HepG2 (cell line): ENCODE data around the gene FCHO2. TPM values are rescaled to one million over a fixed set of nuclear protein-coding genes. Genes with fewer than 3 reads are reported as not detected.

Source experiments
- ATAC-seq: fragments of 200-7000 bp; cut with Tn5 transposase; 3 replicates; pipeline ENCODE4 v1.9.1; 2020; ENCODE audit warnings: mild to moderate bottlenecking, moderate library complexity
- BruUV-seq: library from RNA; stranded (reverse); fragments of 400-500 nt; replicated peaks from 2 replicates; lab custom pipeline; 2021; lab: Mats Ljungman, UMichigan
- CTCF ChIA-PET: fragments of 300-600 bp; formaldehyde crosslinking; extraction: SDS; loops from one replicate; lab custom pipeline; 2021; ENCODE audit warnings: low total read pairs, inconsistent platforms, low intra/inter-chr PET ratio; lab: Yijun Ruan, JAX
- POLR2A ChIA-PET: fragments of 350-600 bp; sonication (Branson Sonifier 250); formaldehyde crosslinking; loops from one replicate; lab custom pipeline; 2020; ENCODE audit warnings: antibody characterized with exemption, inconsistent platforms; lab: Yijun Ruan, JAX
- DNase-seq: peaks from one replicate; pipeline ENCODE4 v3.0.0-alpha.2; 2015; ENCODE audit warnings: low spot score
- FAIRE-seq: peaks from 3 replicates; lab custom pipeline; 2011; peaks lifted over from hg19 to GRCh38; lab: Jason Lieb, UNC
- H2AFZ ChIP-seq: one replicate; pipeline ENCODE4 v1.6.1; 2011; ENCODE audit warnings: low read length, inconsistent platforms
- H3K27ac ChIP-seq: fragments of 300-600 bp; 3 replicates; pipeline ENCODE4 v1.8.0; 2011; ENCODE audit warnings: mixed run types, mild to moderate bottlenecking, mixed read lengths, low read length, inconsistent platforms; ENCODE audit not compliant: insufficient read depth; ENCODE audit errors: extremely low read length
- H3K27me3 ChIP-seq, 2 experiments: fragments of 200-600 bp in 1 of 2; 2 replicates in 1 of 2; 3 replicates in 1 of 2; pipeline versions ENCODE4 v1.6.0 to v1.8.0; 2011; ENCODE audit warnings: low read length in 2 of 2, mild to moderate bottlenecking in 2 of 2, moderate library complexity in 2 of 2, inconsistent platforms in 1 of 2; ENCODE audit not compliant: insufficient read depth in 2 of 2, control insufficient read depth in 1 of 2
- H3K36me3 ChIP-seq, 2 experiments: fragments of 200-600 bp in 1 of 2; replicated peaks in 1 of 2; 2 replicates in 1 of 2; 3 replicates in 1 of 2; pipeline versions ENCODE4 v1.5.1 to v1.8.0; 2011; ENCODE audit warnings: low read length in 2 of 2, inconsistent platforms in 1 of 2; ENCODE audit not compliant: insufficient read depth in 2 of 2, control insufficient read depth in 1 of 2
- H3K4me1 ChIP-seq: 2 replicates; pipeline ENCODE4 v1.5.1; 2012; ENCODE audit warnings: low read length, inconsistent platforms; ENCODE audit not compliant: insufficient read depth
- H3K4me2 ChIP-seq: 2 replicates; pipeline ENCODE4 v1.6.0; 2011; ENCODE audit warnings: low read depth, low read length, inconsistent platforms
- H3K4me3 ChIP-seq, 3 experiments: fragments of 200-600 bp in 1 of 3; sonication (generic), shearing (Covaris generic) in 1 of 3; replicated peaks in 1 of 3; 2 replicates each; pipeline ENCODE4 v1.5.1; 2011 to 2016; ENCODE audit warnings: low read length in 3 of 3, inconsistent platforms in 2 of 3, low read depth in 2 of 3, mild to moderate bottlenecking in 2 of 3, control low read depth in 1 of 3, mixed read lengths in 1 of 3; ENCODE audit not compliant: insufficient read depth in 1 of 3
- H3K79me2 ChIP-seq: one replicate; pipeline ENCODE4 v1.6.1; 2011; ENCODE audit warnings: low read length, inconsistent platforms; ENCODE audit not compliant: insufficient read depth
- H3K9ac ChIP-seq: 2 replicates; pipeline ENCODE4 v1.6.0; 2011; ENCODE audit warnings: mild to moderate bottlenecking, low read depth, low read length, inconsistent platforms; ENCODE audit not compliant: insufficient read depth
- H3K9me3 ChIP-seq: 2 replicates; pipeline ENCODE4 v1.5.1; 2012; ENCODE audit warnings: mild to moderate bottlenecking, low read length
- H4K20me1 ChIP-seq: 2 replicates; pipeline ENCODE4 v1.6.0; 2011; ENCODE audit warnings: inconsistent platforms, mild to moderate bottlenecking, low read length, moderate library complexity; ENCODE audit not compliant: insufficient read depth
- AKAP8 ChIP-seq: sonication (generic); formaldehyde crosslinking; IDR thresholded peaks from 2 replicates; pipeline ENCODE4 v1.5.1; 2020; ENCODE audit warnings: mild to moderate bottlenecking, missing genetic modification reagents
- CREM ChIP-seq, 2 experiments: sonication (generic) in 1 of 2; formaldehyde crosslinking in 1 of 2; IDR thresholded peaks; 2 replicates each; pipeline versions ENCODE4 v1.4.0 to v1.6.1; 2016 to 2020; ENCODE audit warnings: antibody characterized with exemption in 1 of 2, mild to moderate bottlenecking in 1 of 2, missing genetic modification reagents in 1 of 2
- EED ChIP-seq: sonication (generic); formaldehyde crosslinking; IDR thresholded peaks from 2 replicates; pipeline ENCODE4 v1.5.0; 2020; ENCODE audit warnings: mild to moderate bottlenecking, missing genetic modification reagents
- FOSL2 ChIP-seq: sonication (generic); formaldehyde crosslinking; IDR thresholded peaks from 2 replicates; pipeline ENCODE4 v1.4.0; 2020; ENCODE audit warnings: missing genetic modification reagents
- GTF2F1 ChIP-seq: fragments of 150-350 bp; IDR thresholded peaks from 2 replicates; pipeline ENCODE4 v1.6.1; 2014; ENCODE audit warnings: low read length
- JUND ChIP-seq: sonication (generic); formaldehyde crosslinking; IDR thresholded peaks from 2 replicates; pipeline ENCODE4 v1.8.0; 2022; ENCODE audit warnings: mild to moderate bottlenecking, missing genetic modification reagents
- KAT8 ChIP-seq: IDR thresholded peaks from 2 replicates; pipeline ENCODE4 v1.6.1; 2016; ENCODE audit warnings: missing genetic modification reagents, missing compliant biosample characterization
- MBD4 ChIP-seq: IDR thresholded peaks from 2 replicates; pipeline ENCODE4 v1.6.1; 2012; ENCODE audit warnings: low read length, inconsistent platforms, borderline replicate concordance
- MZF1 ChIP-seq: sonication (generic); formaldehyde crosslinking; IDR thresholded peaks from 2 replicates; pipeline ENCODE4 v1.8.1; 2023; ENCODE audit warnings: mild to moderate bottlenecking, missing genetic modification reagents, borderline replicate concordance
- NR2F1 ChIP-seq, 2 experiments: fragments of 450-650 bp in 1 of 2; formaldehyde crosslinking in 1 of 2; IDR thresholded peaks; 2 replicates each; pipeline versions ENCODE4 v1.5.0 to v1.6.1; 2016 to 2020; ENCODE audit warnings: mild to moderate bottlenecking in 1 of 2, missing compliant biosample characterization in 1 of 2, missing genetic modification reagents in 1 of 2, moderate library complexity in 1 of 2
- ONECUT2 ChIP-seq: sonication (generic); formaldehyde crosslinking; IDR thresholded peaks from 2 replicates; pipeline ENCODE4 v1.4.0; 2020; ENCODE audit warnings: missing genetic modification reagents
- REPIN1 ChIP-seq: sonication (generic); formaldehyde crosslinking; IDR thresholded peaks from 2 replicates; pipeline ENCODE4 v1.8.0; 2022; ENCODE audit warnings: missing genetic modification reagents, low read depth, mild to moderate bottlenecking, borderline replicate concordance
- TBX2 ChIP-seq: sonication (generic); formaldehyde crosslinking; IDR thresholded peaks from 2 replicates; pipeline ENCODE4 v1.5.0; 2020; ENCODE audit warnings: missing genetic modification reagents, mild to moderate bottlenecking, borderline replicate concordance
- ZNF10 ChIP-seq: sonication (generic); formaldehyde crosslinking; IDR thresholded peaks from 2 replicates; pipeline ENCODE4 v1.4.0; 2020; ENCODE audit warnings: mild to moderate bottlenecking, low read depth, missing genetic modification reagents, borderline replicate concordance
- ZNF496 ChIP-seq: sonication (generic); formaldehyde crosslinking; IDR thresholded peaks from 2 replicates; pipeline ENCODE4 v1.8.1; 2023; ENCODE audit warnings: mild to moderate bottlenecking, moderate library complexity, missing genetic modification reagents; ENCODE audit not compliant: insufficient replicate concordance
- ZNF878 ChIP-seq: sonication (generic); formaldehyde crosslinking; IDR thresholded peaks from 2 replicates; pipeline ENCODE4 v1.8.1; 2023; ENCODE audit warnings: mild to moderate bottlenecking, missing genetic modification reagents, moderate library complexity
- ZSCAN9 ChIP-seq: IDR thresholded peaks from 2 replicates; pipeline ENCODE4 v1.6.1; 2016; ENCODE audit warnings: borderline replicate concordance
- WGBS: methylation state at CpG from one replicate; pipeline ENCODE4 v1.1.6; 2017; ENCODE audit warnings: low lambda C conversion rate; 5-methylcytosine and 5-hydroxymethylcytosine counted together
- in situ Hi-C: cut with HindIII; loops from 2 replicates; pipeline ENCODE4 v1.10.0; 2017; ENCODE audit warnings: low pct_unique_long_range_greater_than_20kb; ENCODE audit not compliant: extremely low pct_ligation_motif_present
- intact Hi-C: fragments of 100-400 bp; cut with micrococcal nuclease; formaldehyde crosslinking; loops from one replicate; pipeline ENCODE4 v1.10.0; 2022; ENCODE audit not compliant: unreplicated experiment
- polyA plus RNA-seq, 8 experiments: library from polyadenylated mRNA; depleted of rRNA in 3 of 8; stranded (reverse) in 7 of 8; unstranded in 1 of 8; fragments of >200 nt; fragmentation: Illumina TruSeq in 4 of 8; extraction: Trizol in 4 of 8; gene quantifications; 2 replicates each; pipeline versions ENCODE4 v1.2.1 to v1.2.3, GENCODE V29; 2011 to 2016; ENCODE audit warnings: low read depth in 4 of 8, missing spikeins in 1 of 8, mixed read lengths in 1 of 8; ENCODE audit not compliant: insufficient read depth in 1 of 8
- total RNA-seq, 5 experiments: library from RNA; depleted of rRNA; stranded (reverse); fragments of >200 nt; fragmentation: Illumina TruSeq; extraction: Trizol; gene quantifications; 2 replicates each; pipeline ENCODE4 v1.2.3, GENCODE V29; 2016; ENCODE audit warnings: low read depth in 1 of 5

The FCHO2 gene
- total and polyA plus RNA-seq, 2 of the 13 experiments (the other 11 are each of a cell fraction or from before 2014, with no cell fraction given), result 11.6 to 17.3 TPM

- no peak for TF ChIP-seq NR2F1 (CRISPR knock-in tag; IDR thresholded peaks at IDR 0.05)
- TF ChIP-seq TBX2 (CRISPR knock-in tag), result no peak
- TF ChIP-seq GTF2F1, result no peak
Observed at GRCh38 chr5:73132759-73133158, 176.9 kb downstream of the FCHO2 start (continued).

DNA sequence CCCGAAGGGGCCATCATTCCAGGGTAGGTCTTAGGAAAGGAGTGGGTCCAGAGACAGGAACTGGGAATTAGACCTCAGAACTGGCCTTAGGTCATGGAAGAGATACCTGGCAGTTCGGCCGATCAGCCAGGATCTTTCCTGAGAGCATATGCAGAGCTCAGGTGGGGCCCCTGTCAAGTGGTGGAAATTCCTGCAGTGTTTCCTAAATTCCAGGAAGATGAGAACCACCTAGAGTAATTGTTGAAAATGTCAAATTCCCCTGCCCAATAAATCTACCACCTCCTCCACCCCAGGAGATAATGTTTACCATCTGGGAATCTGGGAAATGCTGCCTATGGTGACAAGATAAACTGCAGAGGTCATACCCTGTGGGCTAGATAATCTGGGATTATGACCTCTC lies 179.2 kb downstream of the FCHO2 start:
- Histone ChIP-seq H3K4me1 (no peaks in the 10 kb centered on the region), H4K20me1 (no peaks in the 10 kb centered on the region), H3K27me3 (peaks cover 1 to 17% of the 10 kb centered on the region in 2 experiments; a peak in 4 of 5 replicates), H3K9me3 (no peaks in the 10 kb centered on the region), H3K4me2 (no peak overlapping the region), H3K9ac (no peak overlapping the region), H3K36me3 (no peaks in the 10 kb centered on the region), H3K27ac (no peak overlapping the region), H3K79me2 (no peaks in the 10 kb centered on the region), H2AFZ (no peak overlapping the region), H3K4me3 (no peak overlapping the region)
- DNase-seq (no peak), ATAC-seq (no peak), FAIRE-seq (no peak)
- intact Hi-C loops, result no loop called here
- CTCF ChIA-PET, result no interaction called here
- no TSS peak for BruUV-seq
- in situ Hi-C loops, result no loop called here
- WGBS, result 0% methylated on average over 1 of the region's 3 CpGs
- no peak for TF ChIP-seq ONECUT2 (CRISPR knock-in tag)
- TF ChIP-seq ZNF10 (CRISPR knock-in tag), result no peak
- no peak for TF ChIP-seq MBD4
- TF ChIP-seq TBX2 (CRISPR knock-in tag), result no peak
- TF ChIP-seq CREM (IDR thresholded peaks at IDR 0.05), result no peak
- no peak for TF ChIP-seq CREM (CRISPR knock-in tag; IDR thresholded peaks at IDR 0.05)
- no peak for TF ChIP-seq ZNF878 (CRISPR knock-in tag)
- no peak for TF ChIP-seq MZF1 (CRISPR knock-in tag)
- no peak for TF ChIP-seq EED (CRISPR knock-in tag)
- no peak for TF ChIP-seq ZSCAN9 (CRISPR knock-in tag)
- no peak for TF ChIP-seq JUND (CRISPR knock-in tag)
- TF ChIP-seq AKAP8 (CRISPR knock-in tag), result no peak
- TF ChIP-seq ZNF496, result no peak
- TF ChIP-seq FOSL2, result no peak
- TF ChIP-seq KAT8 (CRISPR knock-in tag), result no peak
- TF ChIP-seq REPIN1 (CRISPR knock-in tag), result no peak
- POLR2A ChIA-PET, result no interaction called here
